ENCODE results near the gene CES1.

The CES1 gene

GRCh38 chr16:55832773-55833691 is at the start of gene CES1:
Gene CES1 (minus strand): TSS chr16:55833096. CDS start chr16:55833055, 41 bp downstream.
- no peak for TF ChIP-seq GATA3 (IDR thresholded peaks at IDR 0.05; ENCODE audit: low read depth, low read length)
- TF ChIP-seq GATA2 (IDR thresholded peaks at IDR 0.05; ENCODE audit: low read depth, low read length): no peak

DNA sequence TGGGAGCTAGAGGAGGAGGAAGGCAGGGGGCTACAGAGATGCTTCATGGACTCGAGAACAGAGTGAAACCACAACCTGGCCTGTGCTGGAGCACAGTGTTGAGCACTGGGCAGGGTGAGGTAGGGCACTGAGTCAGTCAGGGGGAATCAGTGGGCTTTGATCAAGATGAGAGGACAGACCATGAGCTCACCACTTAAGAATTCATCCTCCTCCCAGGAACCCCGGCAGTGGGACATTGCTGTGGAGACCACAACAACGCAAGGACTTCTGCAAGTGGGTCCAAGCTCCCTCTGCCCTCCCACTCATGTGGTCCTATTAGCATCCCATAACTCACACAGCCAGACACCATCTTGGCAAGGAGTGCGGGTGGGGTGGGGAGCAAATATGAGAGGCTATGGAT is 44.0 kb upstream of the CES1 start:
- TF ChIP-seq GATA2 (IDR thresholded peaks at IDR 0.05; ENCODE audit: low read depth, low read length) (no peak), GATA3 (IDR thresholded peaks at IDR 0.05; ENCODE audit: low read depth, low read length) (no peak)

- TF ChIP-seq GATA2 (IDR thresholded peaks at IDR 0.05; ENCODE audit: low read depth, low read length) (no peak), GATA3 (IDR thresholded peaks at IDR 0.05; ENCODE audit: low read depth, low read length) (no peak)
These were observed 42.4 kb upstream of the CES1 start, which contains the start of gene CES5A for GRCh38 chr16:55875273-55875672. Gene CES5A (minus strand): TSS chr16:55875373. CDS start chr16:55875221, 152 bp downstream.

GRCh38 chr16:55873122-55873521 is 40.2 kb upstream of the CES1 start:
- no peak for TF ChIP-seq GATA3 (IDR thresholded peaks at IDR 0.05; ENCODE audit: low read depth, low read length)
- TF ChIP-seq GATA2 (IDR thresholded peaks at IDR 0.05; ENCODE audit: low read depth, low read length): no peak

GRCh38 chr16:55872130-55872529 is 39.2 kb upstream of the CES1 start:
- no peak for TF ChIP-seq GATA2 (IDR thresholded peaks at IDR 0.05; ENCODE audit: low read depth, low read length)
- no peak for TF ChIP-seq GATA3 (IDR thresholded peaks at IDR 0.05; ENCODE audit: low read depth, low read length)

DNA sequence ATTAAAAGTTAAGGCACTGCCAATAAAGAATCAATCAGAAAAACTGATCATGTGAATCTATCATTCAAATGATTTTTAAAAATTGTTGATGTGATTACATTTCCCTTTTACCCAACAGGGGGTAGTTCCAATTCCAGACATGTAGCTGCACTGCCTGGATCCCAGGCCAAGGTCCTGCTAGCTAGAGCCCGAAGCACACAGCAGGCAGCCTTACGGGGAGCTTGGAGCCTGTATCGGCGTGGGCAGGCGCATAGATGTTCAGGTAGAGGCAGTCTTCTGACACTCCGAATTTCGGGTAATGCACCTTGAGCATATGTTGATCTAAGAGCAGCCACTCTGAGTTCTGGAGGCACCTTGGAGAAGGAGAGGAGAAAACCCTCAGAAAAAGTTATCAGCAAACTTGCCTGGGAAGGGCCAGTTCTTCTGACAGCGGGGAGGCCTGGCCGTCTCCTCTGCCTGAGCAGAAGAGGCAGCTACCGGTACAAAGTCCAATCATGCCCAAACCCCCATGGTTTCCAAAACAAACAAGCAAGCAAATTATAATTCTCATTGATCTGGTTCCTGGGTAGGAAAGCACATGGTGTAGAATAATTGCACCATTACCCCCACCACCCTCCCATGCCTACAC is 38.6 kb upstream of the CES1 start:
- TF ChIP-seq GATA2 (IDR thresholded peaks at IDR 0.05; ENCODE audit: low read depth, low read length): no peak
- TF ChIP-seq GATA3 (IDR thresholded peaks at IDR 0.05; ENCODE audit: low read depth, low read length): no peak

DNA sequence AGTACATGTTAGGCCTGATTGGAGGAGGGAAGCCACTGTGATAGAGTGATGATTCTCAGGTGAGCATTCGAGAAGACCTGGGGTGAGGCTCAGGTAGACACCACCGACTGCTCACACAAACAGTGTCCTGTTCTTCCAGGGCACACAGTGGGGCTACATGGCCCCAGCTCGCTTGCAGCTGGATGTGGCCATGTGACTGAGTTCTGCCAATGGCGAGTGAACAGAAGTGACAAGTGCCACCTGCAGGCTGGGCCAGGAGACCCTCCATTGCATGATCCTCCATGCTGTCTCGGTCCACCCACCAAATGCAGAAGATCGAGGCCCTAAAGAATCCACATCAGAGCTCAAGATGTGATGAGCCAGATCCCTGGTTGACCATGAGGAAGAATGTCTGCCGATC is 36.1 kb upstream of the CES1 start:
- TF ChIP-seq GATA3 (IDR thresholded peaks at IDR 0.05; ENCODE audit: low read depth, low read length): no peak
- no peak for TF ChIP-seq GATA2 (IDR thresholded peaks at IDR 0.05; ENCODE audit: low read depth, low read length)

DNA sequence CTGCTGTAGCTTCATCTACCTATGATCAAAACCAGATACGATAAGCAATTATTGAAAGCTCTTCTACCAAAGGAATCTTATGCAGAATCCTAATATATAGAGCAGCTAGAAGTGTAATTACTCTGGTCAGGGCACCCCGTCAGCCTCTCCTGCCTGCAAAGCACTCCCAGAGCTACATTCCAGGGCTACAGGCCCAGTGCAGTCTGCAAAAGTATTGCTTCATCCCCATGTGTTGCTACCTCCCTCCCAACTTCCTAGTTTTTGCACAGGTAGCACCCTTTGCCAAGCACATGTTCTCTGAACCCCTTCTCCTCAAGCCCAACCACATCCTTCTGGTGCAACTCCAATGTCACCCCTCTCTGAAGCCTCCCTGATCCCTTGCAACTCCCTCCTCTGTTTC is 35.2 kb upstream of the CES1 start:
- TF ChIP-seq GATA2 (IDR thresholded peaks at IDR 0.05; ENCODE audit: low read depth, low read length) (no peak), GATA3 (IDR thresholded peaks at IDR 0.05; ENCODE audit: low read depth, low read length) (no peak)

DNA sequence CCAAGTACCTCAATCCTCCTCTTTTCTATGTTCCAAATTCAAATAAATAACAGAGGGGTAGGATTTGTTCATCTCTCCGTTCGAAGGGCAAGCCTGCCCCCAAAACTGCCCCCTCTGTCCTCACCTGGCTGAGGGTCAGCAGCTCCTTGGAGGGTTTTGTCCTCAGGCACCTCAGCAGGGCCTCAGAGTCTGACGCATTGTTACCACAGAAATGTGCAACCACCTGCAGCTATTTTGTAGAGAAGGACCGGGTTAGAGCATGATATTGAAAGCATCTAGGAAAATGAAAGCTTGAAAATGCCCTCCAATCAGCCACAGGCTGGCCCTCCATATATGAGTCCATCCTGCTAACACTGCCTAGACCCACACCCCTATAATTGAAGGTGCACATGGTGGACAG is 28.4 kb upstream of the CES1 start:
- TF ChIP-seq GATA2 (IDR thresholded peaks at IDR 0.05; ENCODE audit: low read depth, low read length): no peak

- TF ChIP-seq GATA2 (IDR thresholded peaks at IDR 0.05; ENCODE audit: low read depth, low read length): no peak
- no peak for TF ChIP-seq GATA3 (IDR thresholded peaks at IDR 0.05; ENCODE audit: low read depth, low read length)
These were observed 24.1 kb upstream of the CES1 start for GRCh38 chr16:55856950-55857349.

GRCh38 chr16:55853114-55853513 is 20.2 kb upstream of the CES1 start:
- TF ChIP-seq GATA2 (IDR thresholded peaks at IDR 0.05; ENCODE audit: low read depth, low read length) (no peak), GATA3 (IDR thresholded peaks at IDR 0.05; ENCODE audit: low read depth, low read length) (no peak)

GRCh38 chr16:55849536-55849935 is 16.6 kb upstream of the CES1 start:
- TF ChIP-seq GATA2 (IDR thresholded peaks at IDR 0.05; ENCODE audit: low read depth, low read length) (no peak), GATA3 (IDR thresholded peaks at IDR 0.05; ENCODE audit: low read depth, low read length) (no peak)

- TF ChIP-seq GATA3 (IDR thresholded peaks at IDR 0.05; ENCODE audit: low read depth, low read length) (no peak), GATA2 (IDR thresholded peaks at IDR 0.05; ENCODE audit: low read depth, low read length) (no peak)
These were observed 13.9 kb upstream of the CES1 start for GRCh38 chr16:55846598-55847346.

DNA sequence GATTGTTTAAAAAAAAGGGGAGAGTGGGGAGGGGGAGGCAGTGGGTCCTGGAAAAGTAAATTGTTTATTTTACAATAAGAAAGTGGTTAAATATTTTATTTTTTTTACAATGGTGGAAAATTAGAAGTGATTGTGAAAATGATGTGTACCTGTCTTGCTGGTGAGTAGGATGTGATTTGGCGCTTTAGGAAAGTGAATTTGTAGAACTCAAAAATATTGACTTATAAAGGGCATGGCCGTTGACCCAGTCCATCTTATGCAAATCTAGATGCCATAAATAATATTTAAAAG is 10.2 kb upstream of the CES1 start:
- no peak for TF ChIP-seq GATA3 (IDR thresholded peaks at IDR 0.05; ENCODE audit: low read depth, low read length)
- no peak for TF ChIP-seq GATA2 (IDR thresholded peaks at IDR 0.05; ENCODE audit: low read depth, low read length)

All from SH-SY5Y (cell line).